HL-60/S4 treated with retinoic acid at 250 ng/mL for 4 days and 3 days (cell line): Measurements from ENCODE around the gene UBE2L3.

Experiments used
- in situ Hi-C: fragments of 300-500 bp; cut with MboI; formaldehyde crosslinking; loops from 2 replicates; pipeline ENCODE4 v1.7.0; 2022; ENCODE audit warnings: low sequenced_read_pairs

UBE2L3 gene

DNA sequence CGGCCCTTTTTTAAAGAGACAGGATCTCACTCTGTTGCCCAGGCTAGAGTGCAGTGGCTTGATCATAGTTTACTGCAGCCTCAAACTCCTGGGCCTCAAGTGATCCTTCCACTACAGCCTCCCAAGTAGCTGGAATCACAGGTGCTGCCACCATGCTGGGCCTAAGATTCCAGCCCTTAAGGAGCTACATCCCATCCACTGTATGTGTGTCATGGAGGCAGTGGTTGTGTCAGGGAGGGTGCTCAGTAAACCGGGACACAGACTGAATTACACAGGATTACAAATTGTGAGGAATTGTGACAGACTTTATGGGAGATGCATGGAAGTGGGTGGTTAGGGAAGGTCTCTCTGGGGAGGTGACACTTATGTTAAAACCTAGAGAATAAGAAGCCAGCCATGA lies 96.2 kb downstream of the UBE2L3 start:
- in situ Hi-C loops: loop anchor here (25.0 kb wide), 2 partner anchors 576 to 776 kb away; no protein-coding TSS in a partner anchor

DNA sequence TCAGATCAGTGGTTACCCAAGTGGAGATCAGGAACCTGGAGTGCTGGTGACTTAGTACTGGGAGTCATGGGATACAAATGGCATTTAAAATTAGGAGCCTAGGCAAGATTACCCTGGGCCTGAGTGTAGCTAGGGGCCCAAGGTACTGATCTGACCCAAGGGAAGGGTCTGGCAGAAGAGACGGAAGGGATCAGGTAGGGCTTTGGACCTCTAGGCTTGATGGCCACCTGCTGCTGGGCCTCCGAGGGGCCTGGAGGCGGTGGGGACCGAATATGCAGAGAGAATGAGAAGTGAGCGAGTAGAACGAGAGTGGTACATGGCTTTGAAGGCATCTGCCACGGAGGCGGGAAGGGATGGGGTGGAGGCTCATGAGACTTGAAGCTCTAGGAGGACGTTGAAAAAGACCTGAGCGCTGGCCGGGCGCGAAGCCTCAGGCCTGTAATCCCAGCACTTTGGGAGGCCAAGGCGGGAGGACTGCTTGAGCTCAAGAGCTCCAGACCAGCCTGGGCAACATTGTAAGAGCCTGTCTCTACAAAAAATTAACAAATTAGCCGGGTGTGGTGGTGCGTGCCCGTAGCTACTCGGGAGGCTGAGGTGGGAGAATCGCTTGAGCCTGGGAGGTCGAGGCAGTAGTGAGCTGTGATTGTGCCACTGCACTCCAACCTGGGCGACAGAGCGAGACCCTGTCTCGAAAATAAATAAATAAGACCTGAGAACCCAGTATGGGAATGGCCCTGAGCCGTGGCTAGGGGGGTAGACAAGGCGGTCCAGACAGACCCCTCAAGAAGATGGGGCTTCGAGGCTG lies 97.7 kb downstream of the UBE2L3 start:
- in situ Hi-C loops: loop anchor here (25.0 kb wide), 2 partner anchors 578 to 778 kb away; no protein-coding TSS in a partner anchor

DNA sequence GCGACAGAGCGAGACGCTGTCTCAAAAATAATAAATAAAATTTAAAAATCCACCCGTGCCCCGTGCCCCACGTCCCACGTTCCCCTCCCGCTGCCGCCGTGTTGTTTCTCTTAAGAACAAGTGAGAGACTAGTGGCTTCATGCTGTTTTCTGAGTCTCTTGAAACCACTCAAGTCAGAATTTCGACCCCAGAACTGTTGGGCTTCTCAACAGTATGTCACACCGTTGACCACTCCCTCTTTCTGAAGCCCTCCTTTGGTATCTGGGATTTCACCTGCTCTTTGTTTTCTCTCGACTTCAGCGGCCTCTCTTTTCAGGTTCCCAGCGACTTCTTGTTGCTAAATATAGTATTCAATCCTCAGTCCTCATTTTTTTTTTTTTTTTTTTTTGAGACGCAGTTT lies 99.3 kb downstream of the UBE2L3 start:
- in situ Hi-C loops: loop anchor here (25.0 kb wide), 2 partner anchors 579 to 779 kb away; no protein-coding TSS in a partner anchor

DNA sequence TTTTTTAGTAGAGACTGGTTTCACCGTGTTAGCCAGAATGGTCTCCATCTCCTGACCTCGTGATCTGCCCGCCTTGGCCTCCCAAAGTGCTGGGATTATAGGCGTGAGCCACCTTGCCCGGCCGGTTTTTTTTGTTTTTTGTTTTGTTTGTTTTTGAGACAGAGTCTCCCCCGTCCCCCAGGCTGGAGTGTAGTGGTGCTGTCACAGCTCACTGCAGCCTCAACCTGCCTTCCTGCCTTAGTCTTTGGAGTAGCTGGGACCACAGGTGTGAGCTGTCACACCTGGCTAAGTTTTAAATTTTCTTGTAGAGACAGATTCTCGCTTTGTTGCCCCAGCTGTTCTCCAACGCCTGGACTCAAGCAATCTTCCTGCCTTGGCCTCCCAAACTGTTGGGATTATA lies 101.5 kb downstream of the UBE2L3 start:
- in situ Hi-C loops: loop anchor here (25.0 kb wide), 2 partner anchors 582 to 782 kb away; no protein-coding TSS in a partner anchor

DNA sequence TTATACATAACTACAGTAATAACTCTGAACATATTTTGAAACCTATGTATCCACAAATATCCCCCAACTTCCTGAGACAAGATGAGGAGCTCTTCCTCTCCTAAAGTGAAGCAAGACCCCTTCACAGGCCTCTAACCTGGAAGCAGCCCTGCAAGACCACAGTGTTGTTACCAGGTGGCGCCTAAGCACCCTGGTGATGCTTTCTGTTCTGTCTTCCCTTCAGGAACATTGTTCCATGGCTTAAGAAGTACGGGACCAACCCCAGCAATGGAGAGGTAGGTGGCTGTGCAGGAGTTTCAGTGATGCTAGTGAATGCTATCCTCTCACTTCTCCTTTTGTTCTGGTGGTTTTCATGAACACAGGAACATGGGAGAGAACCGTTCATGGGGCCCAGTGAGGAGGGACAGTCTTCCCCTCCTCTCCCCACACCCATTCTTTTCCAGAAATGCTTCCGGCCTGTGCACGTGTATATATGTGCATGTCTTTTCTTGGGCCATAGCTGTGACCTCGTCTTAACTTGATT lies 104.7 kb downstream of the UBE2L3 start:
- in situ Hi-C loops: loop anchor here (25.0 kb wide), 2 partner anchors 585 to 785 kb away; no protein-coding TSS in a partner anchor
